HepG2 (cell line): ENCODE data around the gene THOC6. TPM values are rescaled to one million over a fixed set of nuclear protein-coding genes. Genes with fewer than 3 reads are reported as not detected.

ENCODE experiments used
- EED ChIP-seq: sonication (generic); formaldehyde crosslinking; IDR thresholded peaks from 2 replicates; pipeline ENCODE4 v1.5.0; 2020; ENCODE audit warnings: mild to moderate bottlenecking, missing genetic modification reagents
- EZH2 ChIP-seq: conservative IDR thresholded peaks from 2 replicates; pipeline ENCODE4 v1.6.1; 2012; ENCODE audit warnings: mild to moderate bottlenecking, low read depth, low read length, moderate library complexity
- FOXA1 ChIP-seq, 2 experiments: fragments of 450-650 bp in 1 of 2; sonication (generic) in 1 of 2; formaldehyde crosslinking in 1 of 2; IDR thresholded peaks; 2 replicates each; pipeline versions ENCODE4 v1.4.0 to v1.6.1; 2016 to 2020; ENCODE audit warnings: missing genetic modification reagents in 1 of 2
- HNF4A ChIP-seq: sonication (generic); formaldehyde crosslinking; IDR thresholded peaks from 2 replicates; pipeline ENCODE4 v1.4.0; 2020; ENCODE audit warnings: missing genetic modification reagents
- IRX3 ChIP-seq: sonication (generic); formaldehyde crosslinking; IDR thresholded peaks from 2 replicates; pipeline ENCODE4 v1.8.1; 2023; ENCODE audit warnings: mild to moderate bottlenecking, low read depth, missing genetic modification reagents, borderline replicate concordance
- ISL2 ChIP-seq: sonication (generic); formaldehyde crosslinking; IDR thresholded peaks from 2 replicates; pipeline ENCODE4 v1.5.0; 2020; ENCODE audit warnings: missing genetic modification reagents
- POLR2AphosphoS2 ChIP-seq: IDR thresholded peaks from 2 replicates; pipeline ENCODE4 v1.6.1; 2011; ENCODE audit warnings: low read depth, low read length, improper control_type of control experiment
- RAD21 ChIP-seq: fragments of 450-650 bp; formaldehyde crosslinking; IDR thresholded peaks from 2 replicates; pipeline ENCODE4 v1.5.0; 2020; ENCODE audit warnings: mild to moderate bottlenecking
- SALL2 ChIP-seq: sonication (generic); formaldehyde crosslinking; IDR thresholded peaks from 2 replicates; pipeline ENCODE4 v1.8.1; 2023; ENCODE audit warnings: mild to moderate bottlenecking, missing genetic modification reagents, inconsistent platforms
- STAT5B ChIP-seq: sonication (generic); formaldehyde crosslinking; IDR thresholded peaks from 2 replicates; pipeline ENCODE4 v1.4.0; 2020; ENCODE audit warnings: missing genetic modification reagents
- TFDP2 ChIP-seq: sonication (generic); formaldehyde crosslinking; IDR thresholded peaks from 2 replicates; pipeline ENCODE4 v1.4.0; 2020; ENCODE audit warnings: missing genetic modification reagents
- ZNF10 ChIP-seq: sonication (generic); formaldehyde crosslinking; IDR thresholded peaks from 2 replicates; pipeline ENCODE4 v1.4.0; 2020; ENCODE audit warnings: mild to moderate bottlenecking, low read depth, missing genetic modification reagents, borderline replicate concordance
- ZNF382 ChIP-seq: sonication (generic); formaldehyde crosslinking; IDR thresholded peaks from 2 replicates; pipeline ENCODE4 v1.5.0; 2020; ENCODE audit warnings: missing genetic modification reagents, mild to moderate bottlenecking, borderline replicate concordance
- ZNF598 ChIP-seq: sonication (generic); formaldehyde crosslinking; IDR thresholded peaks from 2 replicates; pipeline ENCODE4 v1.5.1; 2020; ENCODE audit warnings: mild to moderate bottlenecking, missing genetic modification reagents, borderline replicate concordance
- ZNF619 ChIP-seq: sonication (generic); formaldehyde crosslinking; IDR thresholded peaks from 2 replicates; pipeline ENCODE4 v1.4.0; 2020; ENCODE audit warnings: mild to moderate bottlenecking, missing genetic modification reagents
- ZNF773 ChIP-seq: sonication (generic); formaldehyde crosslinking; IDR thresholded peaks from 2 replicates; pipeline ENCODE4 v1.4.0; 2020; ENCODE audit warnings: missing genetic modification reagents, borderline replicate concordance
- polyA plus RNA-seq, 8 experiments: library from polyadenylated mRNA; depleted of rRNA in 3 of 8; stranded (reverse) in 7 of 8; unstranded in 1 of 8; fragments of >200 nt; fragmentation: Illumina TruSeq in 4 of 8; extraction: Trizol in 4 of 8; gene quantifications; 2 replicates each; pipeline versions ENCODE4 v1.2.1 to v1.2.3, GENCODE V29; 2011 to 2016; ENCODE audit warnings: low read depth in 4 of 8, missing spikeins in 1 of 8, mixed read lengths in 1 of 8; ENCODE audit not compliant: insufficient read depth in 1 of 8
- total RNA-seq, 5 experiments: library from RNA; depleted of rRNA; stranded (reverse); fragments of >200 nt; fragmentation: Illumina TruSeq; extraction: Trizol; gene quantifications; 2 replicates each; pipeline ENCODE4 v1.2.3, GENCODE V29; 2016; ENCODE audit warnings: low read depth in 1 of 5
- TF ChIP-seq, protein P1 (sequence below): sonication (generic); formaldehyde crosslinking; IDR thresholded peaks from 2 replicates; pipeline ENCODE4 v1.8.0; 2022; ENCODE audit warnings: low read depth, missing genetic modification reagents
- TF ChIP-seq, protein P2 (sequence below): sonication (generic); formaldehyde crosslinking; IDR thresholded peaks from 2 replicates; pipeline ENCODE4 v1.4.0; 2020; ENCODE audit warnings: missing genetic modification reagents, borderline replicate concordance
- TF ChIP-seq, protein P3 (sequence below): sonication (generic); formaldehyde crosslinking; IDR thresholded peaks from 2 replicates; pipeline ENCODE4 v1.5.0; 2020; ENCODE audit warnings: missing genetic modification reagents

THOC6 gene
- total and polyA plus RNA-seq, 2 of the 13 experiments (the other 11 are each of a cell fraction or from before 2014, with no cell fraction given) = 32.1 to 37.0 TPM

DNA sequence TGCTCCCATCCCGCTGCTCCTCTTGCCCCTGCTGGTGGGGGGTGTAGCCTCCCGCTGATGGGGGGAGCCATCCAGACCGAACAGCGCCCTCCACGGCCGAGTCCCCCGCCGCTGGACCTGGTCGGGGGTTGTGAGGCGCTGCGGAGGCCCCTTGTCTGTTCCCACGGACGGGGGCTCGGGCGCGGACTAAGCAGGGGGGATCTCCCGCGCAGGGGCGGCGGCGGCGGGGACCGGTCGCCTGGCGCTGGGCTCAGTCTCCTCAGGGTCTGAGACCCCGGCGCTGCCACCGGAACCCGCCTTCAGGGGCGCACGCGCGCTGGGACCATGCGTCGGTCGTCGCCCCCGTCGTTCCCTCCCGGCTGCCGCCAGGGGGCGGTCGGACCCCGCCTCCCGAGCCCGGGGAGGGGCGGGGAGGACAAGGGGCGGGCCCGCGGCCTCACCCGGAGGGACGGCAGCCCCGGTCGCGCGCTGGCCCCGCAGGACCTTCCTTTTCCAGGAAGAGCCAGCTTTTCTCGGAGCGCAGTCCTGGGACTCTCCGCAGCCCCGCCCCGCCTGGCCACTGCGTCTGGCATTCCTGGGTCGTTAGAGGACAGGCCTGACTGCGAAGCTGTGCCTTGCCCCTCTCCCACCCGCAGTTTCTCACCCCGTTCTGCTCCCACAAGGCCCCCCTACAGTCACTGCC is 35.3 kb downstream of the THOC6 start (continued):
- TF ChIP-seq ZNF598 (peak; percentile 65; the same call in 1 of the 2 replicates), ISL2 (CRISPR knock-in tag) (no peak; the same call in 1 of the 2 replicates), EZH2 (no peak), ZNF773 (CRISPR knock-in tag) (peak; percentile 37; the same call in 1 of the 2 replicates), IRX3 (no peak), EED (CRISPR knock-in tag) (peak; percentile 83; the same call in 1 of the 2 replicates), ZNF10 (CRISPR knock-in tag) (no peak), HNF4A (no peak; the same call in 1 of the 2 replicates), SALL2 (CRISPR knock-in tag) (0 out of 2 replicates have a peak, but pooled peaks have one; percentile 71), FOXA1 (IDR thresholded peaks at IDR 0.05) (no peak), FOXA1 (CRISPR knock-in tag; IDR thresholded peaks at IDR 0.05) (no peak), ZNF382 (CRISPR knock-in tag) (no peak), POLR2AphosphoS2 (no peak), TFDP2 (CRISPR knock-in tag) (peak; percentile 66), STAT5B (CRISPR knock-in tag) (no peak), RAD21 (peak; percentile 98), ZNF619 (CRISPR knock-in tag) (0 out of 2 replicates have a peak, but pooled peaks have one; percentile 35)
- TF ChIP-seq, protein P1, sequence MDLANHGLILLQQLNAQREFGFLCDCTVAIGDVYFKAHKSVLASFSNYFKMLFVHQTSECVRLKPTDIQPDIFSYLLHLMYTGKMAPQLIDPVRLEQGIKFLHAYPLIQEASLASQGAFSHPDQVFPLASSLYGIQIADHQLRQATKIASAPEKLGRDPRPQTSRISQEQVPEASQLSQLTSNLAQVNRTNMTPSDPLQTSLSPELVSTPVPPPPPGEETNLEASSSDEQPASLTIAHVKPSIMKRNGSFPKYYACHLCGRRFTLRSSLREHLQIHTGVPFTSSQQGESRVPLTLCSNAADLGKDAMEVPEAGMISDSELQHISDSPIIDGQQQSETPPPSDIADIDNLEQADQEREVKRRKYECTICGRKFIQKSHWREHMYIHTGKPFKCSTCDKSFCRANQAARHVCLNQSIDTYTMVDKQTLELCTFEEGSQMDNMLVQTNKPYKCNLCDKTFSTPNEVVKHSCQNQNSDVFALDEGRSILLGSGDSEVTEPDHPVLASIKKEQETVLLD = 0 out of 2 replicates have a peak, but pooled peaks have one; percentile 40
- TF ChIP-seq, protein P2, sequence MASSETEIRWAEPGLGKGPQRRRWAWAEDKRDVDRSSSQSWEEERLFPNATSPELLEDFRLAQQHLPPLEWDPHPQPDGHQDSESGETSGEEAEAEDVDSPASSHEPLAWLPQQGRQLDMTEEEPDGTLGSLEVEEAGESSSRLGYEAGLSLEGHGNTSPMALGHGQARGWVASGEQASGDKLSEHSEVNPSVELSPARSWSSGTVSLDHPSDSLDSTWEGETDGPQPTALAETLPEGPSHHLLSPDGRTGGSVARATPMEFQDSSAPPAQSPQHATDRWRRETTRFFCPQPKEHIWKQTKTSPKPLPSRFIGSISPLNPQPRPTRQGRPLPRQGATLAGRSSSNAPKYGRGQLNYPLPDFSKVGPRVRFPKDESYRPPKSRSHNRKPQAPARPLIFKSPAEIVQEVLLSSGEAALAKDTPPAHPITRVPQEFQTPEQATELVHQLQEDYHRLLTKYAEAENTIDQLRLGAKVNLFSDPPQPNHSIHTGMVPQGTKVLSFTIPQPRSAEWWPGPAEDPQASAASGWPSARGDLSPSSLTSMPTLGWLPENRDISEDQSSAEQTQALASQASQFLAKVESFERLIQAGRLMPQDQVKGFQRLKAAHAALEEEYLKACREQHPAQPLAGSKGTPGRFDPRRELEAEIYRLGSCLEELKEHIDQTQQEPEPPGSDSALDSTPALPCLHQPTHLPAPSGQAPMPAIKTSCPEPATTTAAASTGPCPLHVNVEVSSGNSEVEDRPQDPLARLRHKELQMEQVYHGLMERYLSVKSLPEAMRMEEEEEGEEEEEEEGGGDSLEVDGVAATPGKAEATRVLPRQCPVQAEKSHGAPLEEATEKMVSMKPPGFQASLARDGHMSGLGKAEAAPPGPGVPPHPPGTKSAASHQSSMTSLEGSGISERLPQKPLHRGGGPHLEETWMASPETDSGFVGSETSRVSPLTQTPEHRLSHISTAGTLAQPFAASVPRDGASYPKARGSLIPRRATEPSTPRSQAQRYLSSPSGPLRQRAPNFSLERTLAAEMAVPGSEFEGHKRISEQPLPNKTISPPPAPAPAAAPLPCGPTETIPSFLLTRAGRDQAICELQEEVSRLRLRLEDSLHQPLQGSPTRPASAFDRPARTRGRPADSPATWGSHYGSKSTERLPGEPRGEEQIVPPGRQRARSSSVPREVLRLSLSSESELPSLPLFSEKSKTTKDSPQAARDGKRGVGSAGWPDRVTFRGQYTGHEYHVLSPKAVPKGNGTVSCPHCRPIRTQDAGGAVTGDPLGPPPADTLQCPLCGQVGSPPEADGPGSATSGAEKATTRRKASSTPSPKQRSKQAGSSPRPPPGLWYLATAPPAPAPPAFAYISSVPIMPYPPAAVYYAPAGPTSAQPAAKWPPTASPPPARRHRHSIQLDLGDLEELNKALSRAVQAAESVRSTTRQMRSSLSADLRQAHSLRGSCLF (CRISPR knock-in tag) = no peak
- TF ChIP-seq, protein P3, sequence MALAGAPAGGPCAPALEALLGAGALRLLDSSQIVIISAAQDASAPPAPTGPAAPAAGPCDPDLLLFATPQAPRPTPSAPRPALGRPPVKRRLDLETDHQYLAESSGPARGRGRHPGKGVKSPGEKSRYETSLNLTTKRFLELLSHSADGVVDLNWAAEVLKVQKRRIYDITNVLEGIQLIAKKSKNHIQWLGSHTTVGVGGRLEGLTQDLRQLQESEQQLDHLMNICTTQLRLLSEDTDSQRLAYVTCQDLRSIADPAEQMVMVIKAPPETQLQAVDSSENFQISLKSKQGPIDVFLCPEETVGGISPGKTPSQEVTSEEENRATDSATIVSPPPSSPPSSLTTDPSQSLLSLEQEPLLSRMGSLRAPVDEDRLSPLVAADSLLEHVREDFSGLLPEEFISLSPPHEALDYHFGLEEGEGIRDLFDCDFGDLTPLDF (CRISPR knock-in tag) = no peak
